ENCODE results near the gene ISM2. TPM values are rescaled to one million over a fixed set of nuclear protein-coding genes. Genes with fewer than 3 reads are reported as not detected.
A peak's percentile ranks its signal among the peaks of the same experiment; 100 is the strongest.
"Not testable (repeated sequence)": the region's sequence is repeated elsewhere in the genome, so short reads cannot be mapped to it uniquely, and the experiment has no call there.

ISM2 gene
- under 1 TPM in 1 of 5 donors, not detected in 4; 0.37 TPM for total RNA-seq
- polyA plus RNA-seq, result under 1 TPM in 1 of 3 donors, not detected in 2; 0.23 TPM
- long read RNA-seq, donor 1, result 0 reads
- long read RNA-seq, donor 2, result 0 reads
- long read RNA-seq, donor 3, result 0 reads
- long read RNA-seq, donor 4, result 0 reads
- long read RNA-seq, donor 5, result 0 reads
- long read RNA-seq, donor 6, partial matches to known transcripts, result 0 of 1 reads
- long read RNA-seq, donor 6, other reads (novel, unspliced or antisense), result 0 of 1 reads
- long read RNA-seq, donor 7, result 0 reads
- long read RNA-seq, donor 8, result 0 reads
- long read RNA-seq, donor 9, result 0 reads
- long read RNA-seq, donor 10, result 0 reads

DNA sequence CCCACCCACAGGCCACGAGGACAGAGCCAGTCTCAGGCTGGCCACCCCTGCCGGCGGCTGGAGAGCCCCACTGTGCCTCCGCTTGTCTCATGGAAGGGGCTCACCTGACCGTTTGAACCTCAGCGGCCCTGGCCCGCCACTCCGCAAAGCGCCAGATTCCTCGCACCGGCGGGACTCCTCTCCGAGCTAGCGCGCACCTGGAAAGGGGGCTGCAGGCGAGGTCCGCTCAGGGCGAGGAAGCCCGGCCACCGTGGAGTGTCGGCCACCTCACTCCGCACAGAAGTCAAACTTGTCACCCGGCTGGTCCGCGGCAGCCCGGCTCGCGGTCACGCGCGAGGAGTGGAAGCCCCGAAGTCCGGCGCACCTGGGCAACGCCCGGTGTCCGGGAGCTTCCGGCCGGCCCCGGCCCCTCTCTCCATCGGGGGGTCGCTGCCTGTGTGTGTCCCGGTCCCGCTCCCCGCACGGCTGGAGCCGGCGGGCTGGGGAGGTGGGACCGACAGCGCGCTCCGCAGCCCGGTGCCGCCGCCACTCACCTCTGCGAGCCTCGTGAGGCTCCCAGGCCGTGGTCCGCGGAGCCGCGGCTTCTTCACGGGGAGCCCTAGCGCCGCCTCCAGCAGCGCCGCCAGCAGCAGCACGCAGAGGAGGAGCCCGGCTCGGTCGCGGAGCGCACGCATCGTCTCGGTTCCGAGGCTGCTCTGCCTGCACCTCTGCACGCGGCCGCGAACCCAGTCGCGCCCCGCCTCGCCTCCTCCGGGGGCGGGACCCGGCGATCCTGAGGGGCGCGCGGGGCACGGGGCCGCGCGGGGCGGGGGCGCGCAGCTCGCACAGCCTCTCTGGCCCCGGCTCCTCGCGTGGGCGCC, at the start of gene ISM2:
TSS of gene ISM2 (minus strand) at position 697 of the 860 bp plus-strand sequence. CDS start at position 674, 23 bp downstream.
- whole genome bisulfite sequencing, 5 donors, result 2 to 7% (median 3%) methylated on average over 27 to 98 of the region's 104 CpGs
- H3K27me3 ChIP-seq, result peaks cover 10 to 55% (median 25%) of the 10 kb centered on the region in 3 donors
- no peaks in the 10 kb centered on the region for H3K36me3 ChIP-seq
- H3K27ac ChIP-seq, result no peak within 1 kb of the TSS
- peaks cover 0 to 4% (median 1%) of the 10 kb centered on the region in 4 donors for H3K9me3 ChIP-seq
- H3K4me1 ChIP-seq, result peaks cover 17 to 19% (median 19%) of the 10 kb centered on the region in 4 donors
- peak within 1 kb of the TSS; percentile 51 to 77 (median 56) for H3K4me3 ChIP-seq
- DNase-seq, result peak; percentile 42 to 80
- TF ChIP-seq POLR2A (IDR thresholded peaks at IDR 0.05) (no peak), POLR2AphosphoS5 (IDR thresholded peaks at IDR 0.05) (no peak), EP300 (IDR thresholded peaks at IDR 0.05) (no peak)
- TF ChIP-seq, protein P1, sequence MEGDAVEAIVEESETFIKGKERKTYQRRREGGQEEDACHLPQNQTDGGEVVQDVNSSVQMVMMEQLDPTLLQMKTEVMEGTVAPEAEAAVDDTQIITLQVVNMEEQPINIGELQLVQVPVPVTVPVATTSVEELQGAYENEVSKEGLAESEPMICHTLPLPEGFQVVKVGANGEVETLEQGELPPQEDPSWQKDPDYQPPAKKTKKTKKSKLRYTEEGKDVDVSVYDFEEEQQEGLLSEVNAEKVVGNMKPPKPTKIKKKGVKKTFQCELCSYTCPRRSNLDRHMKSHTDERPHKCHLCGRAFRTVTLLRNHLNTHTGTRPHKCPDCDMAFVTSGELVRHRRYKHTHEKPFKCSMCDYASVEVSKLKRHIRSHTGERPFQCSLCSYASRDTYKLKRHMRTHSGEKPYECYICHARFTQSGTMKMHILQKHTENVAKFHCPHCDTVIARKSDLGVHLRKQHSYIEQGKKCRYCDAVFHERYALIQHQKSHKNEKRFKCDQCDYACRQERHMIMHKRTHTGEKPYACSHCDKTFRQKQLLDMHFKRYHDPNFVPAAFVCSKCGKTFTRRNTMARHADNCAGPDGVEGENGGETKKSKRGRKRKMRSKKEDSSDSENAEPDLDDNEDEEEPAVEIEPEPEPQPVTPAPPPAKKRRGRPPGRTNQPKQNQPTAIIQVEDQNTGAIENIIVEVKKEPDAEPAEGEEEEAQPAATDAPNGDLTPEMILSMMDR (IDR thresholded peaks at IDR 0.05), result no peak
- intact Hi-C loops (cut with DNase I; ENCODE audit: low total_unique reads), result no loop called here

DNA sequence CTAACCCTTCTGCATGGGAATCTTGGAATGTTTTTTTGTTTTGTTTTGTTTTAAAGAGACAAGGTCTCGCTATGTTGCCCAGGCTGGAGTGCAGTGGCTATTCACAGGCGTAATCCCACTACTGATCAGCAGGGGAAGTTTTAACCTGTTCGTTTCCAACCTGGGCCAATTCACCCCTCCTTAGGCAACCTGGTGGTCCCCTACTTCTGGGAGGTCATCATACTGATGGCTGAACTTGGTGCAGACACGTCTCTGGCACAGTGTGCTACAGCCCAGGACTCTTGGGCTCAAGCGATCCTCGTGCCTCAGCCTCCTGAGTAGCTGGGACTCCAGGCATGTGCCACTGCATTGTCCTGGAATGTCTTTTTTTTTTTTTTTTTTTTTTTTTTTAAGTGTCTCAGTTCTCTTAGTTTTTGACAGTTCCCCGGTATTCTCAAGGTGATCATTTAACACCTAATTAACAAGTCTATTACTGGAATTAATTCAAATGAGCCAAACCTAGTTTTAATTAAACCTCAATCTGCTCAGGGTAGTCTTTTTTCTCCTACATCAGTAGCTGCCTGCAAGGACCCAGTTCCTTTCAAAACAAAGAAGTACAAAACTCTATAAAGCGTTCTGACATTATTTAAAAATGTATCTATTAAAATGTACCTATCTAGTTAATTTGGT, 49.0 kb upstream of the ISM2 start:
- Histone ChIP-seq H3K27me3 (no peaks in the 10 kb centered on the region), H3K4me3 (no peak overlapping the region), H3K36me3 (peaks cover 10 to 88% (median 77%) of the 10 kb centered on the region in 4 donors), H3K4me1 (peaks cover 8 to 18% (median 14%) of the 10 kb centered on the region in 4 donors), H3K27ac (no peak overlapping the region), H3K9me3 (no peaks in the 10 kb centered on the region)
- intact Hi-C loops (cut with DNase I; ENCODE audit: low total_unique reads), result loop anchor here (10.0 kb wide), 1 partner anchor 93 kb away; the partner anchor contains the start of genes AHSA1 and VIPAS39
- TF ChIP-seq POLR2AphosphoS5 (IDR thresholded peaks at IDR 0.05) (no peak), POLR2A (IDR thresholded peaks at IDR 0.05) (no peak), EP300 (IDR thresholded peaks at IDR 0.05) (no peak)
- TF ChIP-seq, protein P1 (IDR thresholded peaks at IDR 0.05), result no peak
- 83 to 94% (median 90%) methylated on average over 8 of the region's 8 CpGs for WGBS, 5 donors
- no peak for DNase-seq

DNA sequence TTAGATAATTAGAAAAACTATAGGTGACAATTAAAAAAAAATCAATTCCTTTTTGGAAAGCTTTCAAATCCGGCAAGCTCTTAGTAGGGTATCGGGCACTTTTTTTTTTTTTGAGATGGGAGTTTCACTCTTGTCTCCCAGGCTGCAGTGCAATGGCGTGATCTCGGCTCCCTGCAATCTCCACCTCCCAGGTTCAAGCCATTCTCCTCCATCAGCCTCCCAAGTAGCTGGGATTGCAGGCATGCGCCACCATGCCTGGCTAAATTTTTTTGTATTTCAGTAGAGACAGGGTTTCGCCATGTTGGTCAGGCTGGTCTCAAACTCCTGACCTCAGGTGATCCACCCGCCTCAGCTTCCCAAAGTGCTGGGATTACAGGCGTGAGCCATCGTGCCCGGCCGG, 46.6 kb upstream of the ISM2 start:
- H3K36me3 ChIP-seq, result peaks cover 10 to 72% (median 61%) of the 10 kb centered on the region in 4 donors
- peaks cover 12 to 32% (median 21%) of the 10 kb centered on the region in 4 donors for H3K4me1 ChIP-seq
- 94 to 97% (median 96%) methylated on average over 10 to 11 of the region's 11 CpGs for WGBS, 5 donors
- not testable (repeated sequence) for H3K27me3 ChIP-seq, H3K4me3 ChIP-seq, H3K9me3 ChIP-seq, H3K27ac ChIP-seq, DNase-seq
- intact Hi-C loops (cut with DNase I; ENCODE audit: low total_unique reads), result loop anchor here (10.0 kb wide), 1 partner anchor 90 kb away; the partner anchor contains the start of genes AHSA1 and VIPAS39

DNA sequence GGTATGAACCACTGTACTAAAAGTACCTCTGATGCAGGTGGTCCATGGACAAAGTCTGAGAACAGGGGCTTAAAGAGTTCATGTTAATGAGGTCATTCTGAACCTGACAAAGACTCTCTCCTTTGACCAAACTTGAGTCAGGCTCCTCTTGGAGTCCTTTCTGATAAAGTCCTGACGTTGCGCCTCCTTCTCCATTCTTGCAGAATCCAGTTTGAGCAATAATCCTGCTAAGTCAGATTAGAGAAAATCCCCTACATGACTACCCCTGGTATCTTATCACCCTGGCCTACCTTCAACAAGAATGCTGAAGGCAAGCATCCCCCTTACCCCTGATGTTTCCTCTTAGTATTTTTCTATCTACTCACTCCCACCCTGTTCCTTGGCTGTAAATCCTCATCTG, 46.0 kb upstream of the ISM2 start:
- intact Hi-C loops (cut with DNase I; ENCODE audit: low total_unique reads), result loop anchor here (10.0 kb wide), 1 partner anchor 90 kb away; the partner anchor contains the start of genes AHSA1 and VIPAS39
- Histone ChIP-seq H3K36me3 (peaks cover 9 to 66% (median 55%) of the 10 kb centered on the region in 4 donors), H3K4me3 (no peak overlapping the region), H3K4me1 (peaks cover 12 to 32% (median 21%) of the 10 kb centered on the region in 4 donors), H3K27ac (no peak overlapping the region), H3K27me3 (no peaks in the 10 kb centered on the region), H3K9me3 (no peaks in the 10 kb centered on the region)
- DNase-seq, result no peak
- TF ChIP-seq POLR2AphosphoS5 (IDR thresholded peaks at IDR 0.05) (no peak), POLR2A (IDR thresholded peaks at IDR 0.05) (no peak), EP300 (IDR thresholded peaks at IDR 0.05) (no peak)
- TF ChIP-seq, protein P1 (IDR thresholded peaks at IDR 0.05), result no peak
- WGBS, 5 donors, result 84 to 92% (median 89%) methylated on average over 2 of the region's 2 CpGs

All from stomach (tissue), 19 donors.